Suppressor macrophage treated with lipopolysaccharide for 4 hours (primary cell): ENCODE measurements around the gene SEC61A2.
A peak's percentile ranks its signal among the peaks of the same experiment; 100 is the strongest.
"Not testable (repeated sequence)": the region's sequence is repeated elsewhere in the genome, so short reads cannot be mapped to it uniquely, and the experiment has no call there.

ENCODE experiments used
- DNase-seq: peaks from one replicate; pipeline ENCODE4 v3.0.0-alpha.2; 2020

The SEC61A2 gene

DNA sequence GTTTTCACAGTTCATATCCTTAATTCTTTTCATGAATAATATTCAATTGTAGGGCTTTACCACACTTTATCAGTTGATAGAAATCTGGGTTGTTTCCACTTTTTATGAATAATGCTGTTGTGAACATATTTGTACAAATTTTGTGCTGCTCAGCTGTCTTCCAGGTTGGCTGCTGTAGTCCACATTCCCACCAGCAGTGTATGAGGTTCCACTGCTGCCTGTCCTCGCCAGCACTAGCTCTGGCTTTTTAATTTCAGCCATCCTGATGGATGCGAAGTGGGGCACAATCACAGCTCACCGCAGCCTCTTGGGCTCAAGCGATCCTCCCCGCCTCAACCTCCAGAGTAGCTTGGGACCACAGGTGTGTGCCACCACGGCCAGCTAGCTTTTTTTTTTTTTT lies 33.5 kb downstream of the SEC61A2 start:
- DNase-seq = no peak

DNA sequence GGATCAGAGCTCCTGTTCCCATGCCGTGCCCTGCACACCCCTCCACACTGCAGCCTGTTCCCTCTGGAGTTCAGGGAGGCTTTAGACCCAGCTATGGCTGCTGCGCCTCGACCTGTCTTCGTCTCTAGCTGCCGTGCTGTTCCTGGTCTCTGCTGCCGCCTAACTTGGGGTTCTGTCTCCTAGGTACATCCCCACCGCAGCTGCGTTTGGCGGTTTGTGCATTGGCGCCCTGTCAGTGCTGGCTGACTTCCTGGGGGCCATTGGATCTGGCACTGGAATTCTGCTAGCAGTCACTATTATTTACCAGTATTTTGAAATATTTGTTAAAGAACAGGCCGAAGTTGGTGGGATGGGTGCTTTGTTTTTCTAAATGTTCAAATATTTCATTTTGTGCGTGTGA lies 34.6 kb downstream of the SEC61A2 start:
- no peak for DNase-seq

DNA sequence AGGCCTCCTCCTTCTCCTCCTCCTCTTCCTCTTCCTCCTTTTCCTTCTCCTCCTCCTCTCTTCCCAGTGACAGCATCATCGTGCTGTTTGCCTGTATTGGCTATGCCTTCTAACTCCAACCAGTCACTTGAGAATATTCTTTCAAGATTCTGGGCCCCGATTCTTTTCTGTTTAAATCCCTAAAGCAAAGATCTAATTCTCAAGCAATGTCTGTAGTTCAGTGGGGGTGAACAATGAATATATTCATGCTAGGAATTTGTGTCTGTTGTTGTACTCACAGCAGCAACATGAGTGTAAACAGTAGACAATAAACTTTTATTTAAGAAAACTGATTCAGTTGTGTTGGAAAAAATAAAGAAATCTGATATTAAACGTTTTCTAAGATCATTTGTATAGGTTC lies 35.6 kb downstream of the SEC61A2 start:
- DNase-seq = no peak

DNA sequence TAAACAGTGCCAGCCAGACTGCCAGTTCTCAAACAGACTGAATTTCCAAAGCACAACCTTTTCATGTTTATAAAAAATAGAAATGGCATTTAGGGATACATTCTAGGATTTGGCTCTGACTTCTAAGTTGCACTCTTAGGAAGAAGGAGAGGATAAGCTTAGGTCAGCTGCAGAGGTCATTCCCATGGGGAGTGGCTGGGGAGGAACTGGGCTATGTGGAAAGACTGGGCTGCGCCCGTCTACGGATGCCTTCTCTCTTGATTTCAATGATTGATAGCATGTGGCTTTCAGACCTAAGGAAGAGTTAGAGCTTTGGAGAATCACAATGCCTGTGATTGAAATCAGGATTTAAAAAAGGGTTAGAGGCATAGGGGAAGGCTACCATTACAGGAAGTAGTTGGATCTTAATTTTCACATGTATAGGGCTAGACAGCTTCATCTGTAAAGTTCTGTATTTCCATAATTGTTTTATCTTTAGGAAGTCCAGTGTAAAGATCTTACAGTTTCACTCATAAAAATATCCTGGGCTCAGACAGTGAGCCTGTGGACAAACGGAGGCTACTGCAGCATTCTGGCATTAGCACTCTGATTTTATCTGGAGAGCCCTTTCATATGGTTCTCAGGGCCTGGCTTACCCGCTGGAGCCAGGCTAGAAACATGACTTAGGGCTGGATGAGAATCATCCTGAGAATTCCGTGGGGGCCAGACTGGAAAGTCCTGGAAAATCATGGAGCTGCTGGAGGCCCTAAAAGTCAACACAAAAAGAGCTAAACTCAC lies 36.7 kb downstream of the SEC61A2 start:
- no peak for DNase-seq

DNA sequence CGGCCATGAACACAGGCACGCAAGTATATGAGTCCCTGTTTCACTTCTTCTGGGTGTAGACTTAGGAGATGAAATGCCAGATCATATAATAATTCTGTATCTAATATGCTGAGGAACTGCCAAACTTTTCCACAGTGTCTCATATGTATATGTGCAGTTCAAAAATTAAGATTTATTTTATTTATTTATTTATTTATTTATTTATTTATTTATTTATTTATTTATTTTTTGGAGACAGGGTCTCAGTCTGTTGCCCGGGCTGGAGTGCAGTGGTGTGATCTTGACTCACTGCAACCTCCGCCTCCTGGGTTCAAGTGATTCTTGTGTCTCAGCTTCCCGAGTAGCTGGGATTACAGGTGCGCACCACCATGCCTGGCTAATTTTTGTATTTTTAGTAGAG lies 42.0 kb downstream of the SEC61A2 start:
- DNase-seq = not testable (repeated sequence)

DNA sequence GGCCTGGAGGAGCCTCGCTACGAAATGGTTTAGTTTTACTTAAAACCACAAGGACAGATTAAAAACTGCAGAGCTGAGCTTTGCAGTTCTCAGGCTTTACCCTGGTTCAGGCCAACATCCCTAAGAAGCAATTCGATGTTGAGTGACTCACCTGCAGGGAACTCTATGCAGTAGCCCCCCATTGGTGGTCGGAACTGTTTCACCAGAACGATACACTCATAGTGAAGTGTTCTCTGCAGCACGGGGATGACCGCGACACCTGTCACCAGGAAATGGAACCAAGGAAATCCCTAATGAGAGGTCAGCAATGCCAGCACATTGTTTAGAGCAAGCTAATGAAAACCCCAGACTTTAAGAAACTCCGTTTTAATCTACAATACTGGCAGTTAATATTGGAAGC lies 48.2 kb downstream of the SEC61A2 start:
- no peak for DNase-seq

DNA sequence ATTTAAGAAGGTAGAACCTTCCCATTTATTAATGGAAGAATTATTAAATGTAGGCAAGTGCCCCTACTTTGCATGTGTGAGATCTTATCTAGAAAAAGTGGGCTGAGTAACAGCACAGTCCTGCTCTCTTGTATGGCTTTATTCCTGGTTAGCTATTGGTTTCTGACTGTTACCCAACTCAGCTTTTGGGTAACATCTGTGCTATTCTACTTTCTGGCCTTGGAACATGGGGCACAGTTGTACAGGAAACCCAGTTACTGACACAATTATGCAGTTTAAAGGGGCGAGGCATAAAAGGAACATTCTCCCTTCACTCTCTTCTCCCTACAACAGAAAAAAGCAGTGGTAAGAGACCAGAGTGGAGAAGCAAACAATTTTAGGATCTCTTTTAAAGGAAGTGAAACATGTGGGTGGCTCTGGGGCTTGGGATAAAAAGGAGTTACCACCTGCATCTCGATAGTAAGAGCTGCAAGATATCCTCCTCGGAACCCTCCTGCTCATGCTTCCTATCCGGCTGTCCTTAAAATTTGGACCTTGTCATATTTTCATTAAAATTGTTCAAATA lies 50.2 kb downstream of the SEC61A2 start:
- DNase-seq = peak; percentile 35

DNA sequence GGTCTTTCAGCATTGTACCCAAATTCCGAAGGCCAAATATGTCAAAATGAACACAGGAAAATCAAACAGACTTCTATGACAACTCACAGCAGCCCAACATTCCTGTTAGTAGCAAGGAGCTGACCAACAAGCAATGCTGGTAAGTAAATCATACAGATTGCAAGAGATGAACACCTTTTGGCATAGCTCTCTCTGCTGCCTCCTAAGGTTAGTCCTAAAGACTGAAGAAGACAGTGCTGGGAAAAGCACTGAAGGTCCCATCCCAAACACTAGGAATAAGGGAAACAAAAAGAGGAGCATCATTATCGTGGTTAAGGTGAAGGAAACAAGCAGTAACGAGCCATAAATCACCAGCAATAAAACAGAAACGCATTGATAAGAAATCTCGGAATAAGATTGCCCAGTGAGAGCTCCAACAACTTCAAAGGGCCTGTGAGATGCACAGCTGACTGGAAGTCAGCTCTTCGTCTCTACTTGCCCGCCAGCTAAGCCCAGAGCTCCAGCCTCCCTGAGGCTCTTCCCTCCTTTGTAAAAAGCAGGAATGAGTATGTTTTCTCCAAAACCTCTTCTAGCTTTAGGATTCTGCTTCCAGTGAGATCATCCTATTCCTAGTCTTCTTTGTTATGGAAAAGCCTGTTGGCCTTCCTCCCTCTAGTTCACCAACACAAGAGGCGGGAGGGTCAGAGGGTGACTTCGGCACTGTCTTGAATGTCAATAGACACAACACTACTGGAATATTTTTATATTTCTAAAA lies 50.9 kb downstream of the SEC61A2 start:
- DNase-seq = no peak

DNA sequence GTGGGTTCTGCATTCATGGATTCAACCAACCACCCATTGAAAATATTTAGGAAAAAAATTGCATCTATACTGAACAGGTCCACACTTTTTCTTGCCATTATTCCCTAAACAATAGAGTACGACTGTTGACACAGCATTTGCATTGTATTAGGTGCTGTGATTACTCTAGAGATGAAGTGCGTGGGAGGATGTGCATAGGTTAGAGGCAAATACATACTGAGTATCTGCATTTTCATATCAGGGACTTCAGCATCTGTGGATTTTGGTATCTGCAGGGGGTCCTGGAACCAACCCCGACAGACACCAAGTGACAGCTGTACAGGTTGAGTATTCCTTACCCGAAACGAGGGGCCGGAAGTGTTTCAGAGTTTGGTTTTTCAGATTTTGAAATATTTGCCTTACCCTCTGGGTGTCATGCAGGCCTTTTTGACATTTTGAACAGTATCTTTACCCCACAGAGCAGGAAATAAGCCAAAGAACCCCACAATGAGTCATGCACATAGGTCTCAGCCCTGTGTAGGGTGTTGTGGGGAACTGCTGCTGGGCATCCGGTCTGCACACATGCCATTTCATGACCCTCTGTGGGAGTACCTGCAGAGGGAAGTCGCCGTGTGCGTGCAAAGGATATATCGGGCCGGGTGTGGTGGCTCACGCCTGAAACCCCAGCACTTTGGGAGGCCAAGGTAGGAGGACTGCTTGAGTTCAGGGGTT lies 51.7 kb downstream of the SEC61A2 start:
- peak; percentile 65 for DNase-seq

DNA sequence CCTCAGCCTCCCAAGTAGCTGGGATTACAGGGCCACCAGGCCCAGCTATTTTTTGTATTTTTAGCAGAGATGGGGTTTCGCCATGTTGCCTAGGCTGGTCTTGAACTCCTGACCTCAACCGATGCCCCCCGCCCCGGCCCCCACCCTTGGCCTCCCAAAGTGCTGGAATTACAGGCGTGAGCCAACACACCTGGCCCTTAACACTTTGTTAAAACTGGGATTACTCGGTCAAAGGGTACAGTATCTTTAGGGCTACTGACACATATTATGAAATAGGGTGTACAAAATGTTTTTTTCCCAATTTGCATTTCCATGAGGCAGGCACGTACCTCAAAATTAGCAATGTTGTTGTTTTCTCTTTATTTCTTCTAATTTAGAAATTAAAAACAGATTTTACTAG lies 54.7 kb downstream of the SEC61A2 start:
- no peak for DNase-seq

DNA sequence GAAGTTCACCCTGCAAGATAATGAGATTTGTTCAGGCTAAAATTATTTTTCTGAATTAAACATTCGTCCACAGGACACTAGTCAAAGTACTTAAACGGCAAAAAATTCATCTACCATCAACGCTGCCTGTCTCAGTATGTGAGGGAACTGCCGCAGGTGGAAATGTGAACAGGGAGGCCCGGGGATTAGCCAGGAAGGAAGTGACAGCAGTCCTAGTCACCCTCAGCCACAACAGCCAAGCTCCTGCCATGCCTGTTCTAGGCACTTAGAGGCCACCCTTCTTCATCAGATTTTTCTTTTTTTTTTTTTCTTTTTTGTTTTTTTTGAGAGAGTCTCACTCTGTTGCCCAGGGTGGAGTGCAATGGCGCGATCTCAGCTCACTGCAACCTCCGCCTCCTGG lies 56.8 kb downstream of the SEC61A2 start:
- DNase-seq = no peak

DNA sequence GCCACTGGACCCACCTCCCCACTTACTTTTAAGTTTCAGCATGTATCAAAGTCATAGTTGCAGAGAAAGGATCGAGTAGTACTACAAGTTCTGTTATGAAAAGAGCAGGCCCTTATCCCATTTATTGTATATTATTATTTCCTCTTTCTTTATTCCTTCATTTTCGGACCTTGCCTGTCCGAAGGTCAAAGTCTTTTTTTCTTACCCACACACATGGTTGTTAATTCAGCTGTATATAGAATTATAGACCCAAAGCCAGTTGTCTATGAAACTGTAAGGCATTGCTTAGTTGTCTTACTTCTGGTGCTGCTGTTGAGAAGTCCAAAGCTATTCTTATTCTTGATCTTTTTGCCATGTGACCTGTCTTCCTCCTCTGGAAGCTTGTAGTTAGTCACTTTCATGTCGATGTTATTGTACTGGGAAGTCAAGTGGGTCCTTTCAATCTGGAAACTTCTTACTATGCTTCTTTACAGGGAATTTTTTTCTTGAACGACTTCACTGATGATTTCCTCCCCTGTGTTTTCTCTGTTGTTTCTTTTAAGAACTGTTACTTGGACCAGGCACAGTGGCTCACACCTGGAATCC lies 57.9 kb downstream of the SEC61A2 start:
- no peak for DNase-seq

DNA sequence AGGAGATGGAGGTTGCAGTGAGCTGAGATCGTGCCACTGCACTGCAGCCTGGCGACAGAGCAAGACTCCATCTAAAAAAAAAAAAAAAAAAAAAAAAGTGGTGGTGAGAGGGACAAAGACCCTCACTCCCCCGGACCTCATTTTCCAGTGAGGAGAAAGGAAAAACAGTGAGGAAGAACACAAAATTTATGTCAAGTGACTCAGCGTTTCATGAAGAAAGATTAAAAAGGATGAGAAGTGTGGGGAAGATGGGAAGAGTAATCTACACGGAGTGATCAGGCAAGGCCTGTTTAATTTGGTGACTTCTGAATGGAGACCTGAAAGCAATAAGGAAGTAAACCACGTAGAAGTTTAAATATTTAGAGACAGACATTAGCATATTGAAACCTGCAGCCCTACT lies 59.2 kb downstream of the SEC61A2 start:
- no peak for DNase-seq

DNA sequence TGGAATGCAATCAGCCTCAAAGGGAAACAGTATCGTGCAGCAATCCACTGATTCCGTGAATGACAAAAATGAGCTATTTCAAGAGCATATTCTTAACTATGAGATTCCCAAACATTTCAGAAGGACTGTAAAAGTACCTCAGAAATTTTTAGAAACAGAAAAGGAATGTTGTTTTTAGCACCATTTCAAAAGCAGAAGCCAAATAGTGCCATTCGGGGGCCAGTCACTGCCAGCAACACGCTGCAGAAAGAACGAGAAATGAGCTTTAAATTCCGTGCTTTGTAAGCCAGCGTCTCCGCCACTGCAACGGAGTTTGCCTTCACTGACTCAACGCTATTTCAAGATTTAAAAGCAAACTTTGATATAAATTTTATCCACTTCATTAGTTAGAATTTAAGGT lies 59.9 kb downstream of the SEC61A2 start:
- DNase-seq = no peak

DNA sequence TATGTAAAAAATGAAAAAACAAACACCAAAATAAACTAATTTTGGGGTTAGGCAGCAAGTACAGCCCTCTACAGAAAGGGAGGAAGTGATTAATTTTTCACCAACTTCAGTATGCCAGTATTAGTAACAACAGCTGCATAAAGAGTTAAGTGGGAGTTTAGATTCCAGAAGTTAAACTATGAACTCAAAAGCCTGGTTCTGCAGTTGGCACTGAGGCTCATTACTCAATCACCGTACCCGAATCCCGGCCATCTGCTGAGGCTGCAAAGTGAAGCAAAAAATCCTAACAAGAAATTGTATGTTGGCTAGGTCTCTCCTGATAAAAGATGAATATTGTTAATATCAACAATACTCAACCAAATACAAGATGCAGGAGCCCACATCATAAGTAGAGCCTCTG lies 62.2 kb downstream of the SEC61A2 start:
- no peak for DNase-seq

DNA sequence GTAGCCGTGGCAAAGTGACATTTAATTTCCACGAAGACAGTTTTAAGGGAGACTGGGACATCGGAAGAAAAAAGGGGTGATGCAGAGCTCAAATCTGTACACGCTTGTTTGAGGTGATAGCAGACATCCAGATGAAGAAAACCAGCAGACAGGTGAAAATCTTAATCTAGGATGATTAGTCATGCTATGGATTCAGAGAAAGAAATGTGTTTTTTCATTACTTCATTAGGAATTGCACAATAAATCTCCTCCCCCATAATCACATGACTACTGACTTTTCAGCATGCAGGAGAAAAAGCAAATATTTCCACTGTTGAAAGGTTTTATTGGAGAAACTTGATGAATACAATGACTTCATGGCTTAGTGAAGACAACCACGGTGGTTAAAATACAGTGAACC lies 63.7 kb downstream of the SEC61A2 start:
- DNase-seq = peak; percentile 52

DNA sequence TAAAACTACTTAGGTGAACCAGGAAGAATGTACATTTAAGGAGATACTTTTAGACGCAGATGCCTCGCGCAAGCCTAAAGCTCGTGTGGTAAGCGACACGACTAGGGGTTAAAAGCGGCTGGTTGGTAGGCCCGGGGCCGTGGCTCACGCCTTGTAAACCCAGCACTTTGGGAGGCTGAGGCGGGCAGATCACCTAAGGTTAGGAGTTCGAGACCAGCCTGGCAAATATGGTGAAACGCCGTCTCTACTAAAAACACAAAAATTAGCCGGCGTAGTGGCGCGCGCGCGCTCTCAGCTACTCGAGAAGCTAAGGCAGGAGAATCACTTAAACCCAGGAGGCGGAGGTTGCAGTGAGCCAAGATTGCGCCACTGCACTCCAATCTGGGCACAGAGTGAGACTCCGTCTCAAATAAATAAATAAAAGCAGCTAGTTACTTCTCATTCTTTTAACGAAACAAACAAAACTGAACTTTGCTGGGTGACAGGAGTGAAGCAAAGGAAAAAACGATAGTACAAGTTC lies 65.3 kb downstream of the SEC61A2 start:
- DNase-seq = peak; percentile 22

DNA sequence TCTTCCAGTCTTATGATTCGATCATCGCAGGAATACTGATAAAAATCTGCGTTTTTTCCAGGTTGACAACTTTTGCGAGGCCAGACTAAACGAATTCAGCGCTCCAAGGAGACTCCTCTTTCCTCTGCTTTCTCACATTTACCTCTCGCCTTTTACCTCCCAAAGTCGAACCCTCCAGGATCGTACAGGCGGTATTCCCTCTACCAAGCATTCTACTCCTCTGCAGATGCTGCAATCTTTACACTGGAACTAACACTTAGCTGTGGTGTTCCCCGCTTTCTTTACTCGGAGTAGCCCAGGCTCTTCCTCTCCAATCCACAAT lies 65.8 kb downstream of the SEC61A2 start:
- no peak for DNase-seq

DNA sequence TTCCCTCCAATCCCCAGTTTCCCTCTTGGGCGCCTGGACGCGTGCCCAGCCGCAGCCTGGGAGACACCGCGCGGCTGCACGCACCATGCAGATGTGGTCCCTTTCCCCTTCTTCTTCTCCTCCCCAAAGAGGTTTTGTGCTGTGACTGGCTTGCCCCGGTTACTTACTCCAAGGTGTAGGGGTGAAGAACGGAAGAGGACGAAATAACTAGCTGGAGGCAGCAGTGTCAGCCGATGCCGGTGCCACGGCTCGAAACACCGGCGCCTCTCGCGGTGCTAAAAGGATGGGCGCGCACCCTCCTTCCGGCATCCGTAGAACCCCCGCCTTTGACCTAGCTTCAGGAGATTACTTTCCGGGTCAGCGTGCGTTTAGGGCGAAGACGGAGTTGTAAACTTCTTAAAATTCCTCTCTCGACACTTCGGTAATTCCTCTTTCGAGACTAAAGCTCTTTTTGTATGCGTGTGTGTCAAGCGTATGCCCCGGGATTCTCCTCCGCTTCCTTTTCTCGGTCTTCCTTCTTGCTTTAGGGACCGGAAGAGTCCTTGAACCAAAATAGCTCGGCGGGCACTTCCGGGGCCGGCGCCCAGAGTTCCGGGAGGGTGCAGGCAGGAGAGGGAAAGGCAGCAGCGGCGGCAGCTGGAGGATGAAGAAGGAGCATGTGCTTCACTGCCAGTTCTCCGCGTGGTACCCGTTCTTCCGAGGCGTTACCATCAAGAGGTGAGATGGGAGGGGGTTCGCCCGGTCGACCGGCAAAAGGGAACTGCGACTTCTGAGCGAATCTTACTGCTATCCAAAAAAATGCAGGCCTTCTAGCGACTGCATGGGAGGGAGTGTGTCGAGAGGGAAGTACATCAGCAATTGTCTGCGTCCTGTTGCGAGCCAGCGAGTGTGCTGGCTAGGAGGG lies 66.4 kb downstream of the SEC61A2 start, which contains the start of the genes CDC123 and NUDT5:
Gene CDC123, plus strand, starts transcription at position 586 of the 904 bp plus-strand sequence. Its CDS starts 58 bp downstream, at position 644.
Gene NUDT5, minus strand, starts transcription at position 289 of the 904 bp plus-strand sequence. CDS start 9,600 bp downstream, outside the sequence.
- peak; percentile 92 for DNase-seq

DNA sequence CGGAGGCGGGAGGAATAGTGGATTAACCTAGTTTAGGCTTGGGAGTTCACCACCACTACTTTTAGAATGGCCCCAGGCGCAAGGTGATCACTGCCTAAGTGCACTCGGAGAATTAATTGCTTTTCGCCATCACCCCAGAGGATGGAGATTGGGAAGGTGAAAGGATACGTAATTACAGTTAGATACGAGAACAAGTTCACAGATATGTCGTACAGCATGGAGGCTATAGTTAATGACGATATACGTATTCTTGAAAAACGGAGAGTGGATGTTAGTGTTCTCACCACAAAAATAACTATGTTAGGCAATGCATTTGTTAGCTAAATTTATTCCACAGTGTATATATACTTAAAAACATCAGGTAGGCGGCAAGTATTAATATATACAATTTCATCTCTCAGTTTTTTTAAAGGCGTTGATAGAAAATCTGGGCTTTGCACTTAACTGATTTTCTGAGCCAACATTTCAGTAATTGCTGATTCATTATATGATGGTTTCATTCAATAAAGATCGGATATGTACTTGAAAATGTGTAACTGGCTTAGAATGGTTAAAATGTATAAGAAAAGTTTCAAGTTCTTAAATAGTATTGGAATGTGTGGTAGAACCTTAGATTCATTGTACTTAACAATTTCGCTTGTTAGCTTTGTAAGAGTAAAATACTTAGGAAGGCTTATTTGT lies 67.2 kb downstream of the SEC61A2 start:
- DNase-seq = no peak

DNA sequence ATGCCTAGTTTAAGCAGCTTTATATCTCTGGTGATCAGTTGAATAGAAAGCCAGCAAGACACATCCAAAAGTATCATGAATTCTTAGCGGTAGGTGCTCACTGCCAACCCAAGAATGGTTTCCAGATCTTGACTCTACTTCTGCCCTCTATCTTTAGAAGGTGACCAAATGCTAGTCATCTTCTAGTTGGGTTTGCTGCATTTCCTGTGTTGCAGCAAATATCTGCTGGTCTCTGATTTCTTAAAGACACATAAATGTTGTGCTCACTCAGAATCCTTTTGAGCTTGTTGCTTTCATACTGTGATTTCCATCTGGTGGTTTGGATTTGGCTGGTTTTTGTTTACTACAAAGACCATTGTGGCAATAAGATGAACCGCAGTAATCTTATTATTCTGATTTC lies 68.7 kb downstream of the SEC61A2 start:
- DNase-seq = no peak
